ENCODE data around the gene LSAMP.
"Not testable (repeated sequence)": the region's sequence is repeated elsewhere in the genome, so short reads cannot be mapped to it uniquely, and the experiment has no call there.

LSAMP gene

GRCh38 chr3:116233711-116234357 is 211.5 kb downstream of the LSAMP start:
- DNase-seq = no peak

GRCh38 chr3:116230431-116231020 is 214.8 kb downstream of the LSAMP start:
- no peak for DNase-seq

GRCh38 chr3:116226266-116226665 is 219.0 kb downstream of the LSAMP start:
- DNase-seq = no peak

- no peak for DNase-seq
Observed at GRCh38 chr3:116216761-116217160, 228.5 kb downstream of the LSAMP start.

- no peak for DNase-seq
Observed at GRCh38 chr3:116211901-116212300, 233.4 kb downstream of the LSAMP start.

GRCh38 chr3:116208830-116209229 is 236.5 kb downstream of the LSAMP start:
- DNase-seq = not testable (repeated sequence)

GRCh38 chr3:116200956-116201690 is 244.2 kb downstream of the LSAMP start:
- no peak for DNase-seq

- DNase-seq = no peak
Observed at GRCh38 chr3:116199063-116199462, 246.2 kb downstream of the LSAMP start.

GRCh38 chr3:116198087-116198486 is 247.2 kb downstream of the LSAMP start:
- no peak for DNase-seq

- DNase-seq = no peak
Observed at GRCh38 chr3:116192464-116192863, 252.8 kb downstream of the LSAMP start.

GRCh38 chr3:116191409-116191808 is 253.9 kb downstream of the LSAMP start:
- DNase-seq = no peak

GRCh38 chr3:116190095-116190494 is 255.2 kb downstream of the LSAMP start:
- DNase-seq = no peak

- no peak for DNase-seq
Observed at GRCh38 chr3:116188231-116188785, 257.0 kb downstream of the LSAMP start.

- DNase-seq = no peak
Observed at GRCh38 chr3:116186049-116186448, 259.2 kb downstream of the LSAMP start.

GRCh38 chr3:116181159-116181558 is 264.1 kb downstream of the LSAMP start:
- DNase-seq = no peak

- no peak for DNase-seq
Observed at GRCh38 chr3:116179091-116179490, 266.2 kb downstream of the LSAMP start.

GRCh38 chr3:116176974-116177555 is 268.2 kb downstream of the LSAMP start:
- no peak for DNase-seq

GRCh38 chr3:116166121-116166520 is 279.2 kb downstream of the LSAMP start:
- DNase-seq = no peak

- DNase-seq = no peak
Observed at GRCh38 chr3:116165641-116166040, 279.6 kb downstream of the LSAMP start.

GRCh38 chr3:116165135-116165534 is 280.2 kb downstream of the LSAMP start:
- DNase-seq = no peak

GRCh38 chr3:116164039-116164438 is 281.2 kb downstream of the LSAMP start:
- no peak for DNase-seq

- DNase-seq = no peak
Observed at GRCh38 chr3:116161575-116162525, 283.4 kb downstream of the LSAMP start.
